GM18505 (cell line): ENCODE measurements around the gene ARPC2.

ENCODE experiments used
- ATAC-seq: cut with Tn5 transposase; IDR thresholded peaks from one replicate; pipeline ENCODE4 v1.9.1; 2021; ENCODE audit not compliant: unreplicated experiment
- POLR2A ChIP-seq: IDR thresholded peaks from 4 replicates; pipeline ENCODE4 v1.6.1; 2011; ENCODE audit warnings: borderline replicate concordance; ENCODE audit not compliant: insufficient read depth, insufficient read length; ENCODE audit errors: extremely low read depth

The ARPC2 gene

GRCh38 chr2:218274586-218274985 is 57.6 kb downstream of the ARPC2 start:
- ATAC-seq = no peak
- no peak for TF ChIP-seq POLR2A

GRCh38 chr2:218275371-218276072 is 58.5 kb downstream of the ARPC2 start:
- no peak for ATAC-seq
- TF ChIP-seq POLR2A = no peak

- no peak for ATAC-seq
- no peak for TF ChIP-seq POLR2A
Measured at GRCh38 chr2:218276986-218277755, 60.2 kb downstream of the ARPC2 start.

GRCh38 chr2:218277921-218278320 is 60.9 kb downstream of the ARPC2 start:
- TF ChIP-seq POLR2A = no peak
- no peak for ATAC-seq

GRCh38 chr2:218278531-218279360 is 61.8 kb downstream of the ARPC2 start:
- TF ChIP-seq POLR2A = no peak
- ATAC-seq = no peak

- ATAC-seq = no peak
Measured at GRCh38 chr2:218280260-218280870, 63.4 kb downstream of the ARPC2 start.

GRCh38 chr2:218281449-218281848 is 64.5 kb downstream of the ARPC2 start:
- TF ChIP-seq POLR2A = no peak
- no peak for ATAC-seq

More at GRCh38 chr2:218280260-218280870, 63.4 kb downstream of the ARPC2 start:
- TF ChIP-seq POLR2A = no peak

GRCh38 chr2:218282173-218282991 is 65.4 kb downstream of the ARPC2 start:
- no peak for TF ChIP-seq POLR2A
- ATAC-seq = no peak

- no peak for ATAC-seq
- TF ChIP-seq POLR2A = no peak
Measured at GRCh38 chr2:218284106-218284811, 67.3 kb downstream of the ARPC2 start.

GRCh38 chr2:218285604-218286003 is 68.6 kb downstream of the ARPC2 start:
- ATAC-seq = no peak
- TF ChIP-seq POLR2A = no peak

- peak; percentile 56 for TF ChIP-seq POLR2A
- ATAC-seq = peak; percentile 52
Measured at GRCh38 chr2:218286570-218287459, 69.8 kb downstream of the ARPC2 start.
